Neural cell (in vitro differentiated cells): ENCODE data around the gene PARG. TPM values are rescaled to one million over a fixed set of nuclear protein-coding genes. Genes with fewer than 3 reads are reported as not detected.

ENCODE experiments used
- H2AFZ ChIP-seq: fragments of 200-600, 300-800 bp; sonication (generic), shearing (Covaris generic); 2 replicates; pipeline ENCODE4 v1.6.0; 2014; ENCODE audit warnings: low read depth, mild to moderate bottlenecking, antibody characterized with exemption, low read length, moderate library complexity
- H3F3A ChIP-seq: fragments of 200-600 bp; shearing (Covaris generic); 2 replicates; pipeline ENCODE4 v1.6.1; 2016; ENCODE audit warnings: mild to moderate bottlenecking, moderate library complexity, mixed read lengths, antibody characterized with exemption, low read length; ENCODE audit not compliant: insufficient read depth, poor library complexity, severe bottlenecking
- H3K27ac ChIP-seq: fragments of 200-600, 300-800 bp; sonication (generic), shearing (Covaris generic); 2 replicates; pipeline ENCODE4 v1.5.1; 2014; ENCODE audit warnings: mild to moderate bottlenecking, low read length, moderate library complexity
- H3K27me3 ChIP-seq: fragments of 300-800, 200-600 bp; sonication (generic), shearing (Covaris generic); 2 replicates; pipeline ENCODE4 v1.6.0; 2014; ENCODE audit warnings: mild to moderate bottlenecking, low read depth, low read length, moderate library complexity; ENCODE audit not compliant: insufficient read depth
- H3K36me3 ChIP-seq: fragments of 300-800, 200-600 bp; sonication (generic), shearing (Covaris generic); 2 replicates; pipeline ENCODE4 v1.5.1; 2014; ENCODE audit warnings: mild to moderate bottlenecking, antibody characterized with exemption, low read length, moderate library complexity; ENCODE audit not compliant: insufficient read depth
- H3K4me2 ChIP-seq: fragments of 300-800, 200-600 bp; sonication (generic), shearing (Covaris generic); 2 replicates; pipeline ENCODE4 v1.6.0; 2014; ENCODE audit warnings: mild to moderate bottlenecking, low read length
- H3K4me3 ChIP-seq: fragments of 300-800, 200-600 bp; sonication (generic), shearing (Covaris generic); 2 replicates; pipeline ENCODE4 v1.5.1; 2014; ENCODE audit warnings: mild to moderate bottlenecking, low read length, moderate library complexity
- H3K79me2 ChIP-seq: fragments of 200-600 bp; shearing (Covaris generic); replicated peaks from 2 replicates; pipeline ENCODE4 v1.6.0; 2014; ENCODE audit warnings: mild to moderate bottlenecking, low read length, moderate library complexity; ENCODE audit not compliant: insufficient read depth
- H3K9ac ChIP-seq: fragments of 300-800, 200-600 bp; sonication (generic), shearing (Covaris generic); 2 replicates; pipeline ENCODE4 v1.6.1; 2016; ENCODE audit warnings: mild to moderate bottlenecking, low read length, mixed read lengths
- H3K9me2 ChIP-seq: fragments of 200-600 bp; shearing (Covaris generic); 2 replicates; pipeline ENCODE4 v1.6.1; 2016; ENCODE audit warnings: mild to moderate bottlenecking, low read length, mixed read lengths; ENCODE audit not compliant: insufficient read depth
- H3K9me3 ChIP-seq: fragments of 200-600, 300-800 bp; sonication (generic), shearing (Covaris generic); 2 replicates; pipeline ENCODE4 v1.6.1; 2016; ENCODE audit warnings: mild to moderate bottlenecking, mixed run types, low read length, moderate library complexity, mixed read lengths
- H4K20me1 ChIP-seq: fragments of 200-600 bp; shearing (Covaris generic); 2 replicates; pipeline ENCODE4 v1.6.1; 2016; ENCODE audit warnings: mild to moderate bottlenecking, mixed run types; ENCODE audit not compliant: insufficient read depth
- CTCF ChIP-seq: fragments of 450-650 bp; IDR thresholded peaks from 2 replicates; pipeline ENCODE4 v1.5.1; 2014; ENCODE audit warnings: antibody characterized with exemption, mild to moderate bottlenecking, moderate library complexity; ENCODE audit not compliant: poor library complexity, severe bottlenecking
- EP300 ChIP-seq: fragments of 450-650 bp; conservative IDR thresholded peaks from 2 replicates; pipeline ENCODE4 v1.6.1; 2014; ENCODE audit warnings: antibody characterized with exemption, mild to moderate bottlenecking, moderate library complexity; ENCODE audit not compliant: poor library complexity, severe bottlenecking
- EZH2 ChIP-seq: fragments of 200-600, 300-800 bp; shearing (Covaris generic), sonication (generic); IDR thresholded peaks from 2 replicates; pipeline ENCODE4 v1.6.1; 2014; ENCODE audit warnings: antibody characterized with exemption, low read length, borderline replicate concordance, mild to moderate bottlenecking; ENCODE audit not compliant: insufficient read depth, poor library complexity, severe bottlenecking
- MXI1 ChIP-seq: fragments of 450-650 bp; conservative IDR thresholded peaks from 2 replicates; pipeline ENCODE4 v1.6.1; 2014; ENCODE audit warnings: antibody characterized with exemption, mild to moderate bottlenecking; ENCODE audit not compliant: poor library complexity, severe bottlenecking
- POLR2AphosphoS5 ChIP-seq: IDR thresholded peaks from 2 replicates; pipeline ENCODE4 v1.6.1; 2012
- RAD21 ChIP-seq: fragments of 450-650 bp; conservative IDR thresholded peaks from 2 replicates; pipeline ENCODE4 v1.6.1; 2014; ENCODE audit warnings: antibody characterized with exemption, mild to moderate bottlenecking, moderate library complexity
- SMC3 ChIP-seq: fragments of 450-650 bp; conservative IDR thresholded peaks from 2 replicates; pipeline ENCODE4 v1.6.1; 2014; ENCODE audit warnings: antibody characterized with exemption, mild to moderate bottlenecking, moderate library complexity; ENCODE audit not compliant: poor library complexity
- TAF1 ChIP-seq: IDR thresholded peaks from 2 replicates; pipeline ENCODE4 v1.6.1; 2012; ENCODE audit warnings: low read depth
- polyA plus RNA-seq: library from polyadenylated mRNA; depleted of rRNA; stranded (reverse); fragments of >200 nt; gene quantifications from 2 replicates; pipeline ENCODE4 v1.2.3, GENCODE V29; 2014
- TF ChIP-seq, protein P1 (sequence below): IDR thresholded peaks from 2 replicates; pipeline ENCODE4 v1.6.1; 2012; ENCODE audit warnings: borderline replicate concordance

PARG gene
- polyA plus RNA-seq, 1 donor from 2014 or later = 36.0 TPM

GRCh38 chr10:49776851-49777250 lies 165.0 kb downstream of the PARG start:
- no peaks in the 10 kb centered on the region for H4K20me1 ChIP-seq
- H3K27me3 ChIP-seq = no peaks in the 10 kb centered on the region
- H3F3A ChIP-seq = no peaks in the 10 kb centered on the region
- no peak overlapping the region for H3K4me2 ChIP-seq
- TF ChIP-seq RAD21 = no peak
- no peak for TF ChIP-seq POLR2AphosphoS5
- no peak for TF ChIP-seq EP300
- TF ChIP-seq CTCF = no peak
- no peak for TF ChIP-seq MXI1
- no peak for TF ChIP-seq TAF1
- TF ChIP-seq, protein P1, sequence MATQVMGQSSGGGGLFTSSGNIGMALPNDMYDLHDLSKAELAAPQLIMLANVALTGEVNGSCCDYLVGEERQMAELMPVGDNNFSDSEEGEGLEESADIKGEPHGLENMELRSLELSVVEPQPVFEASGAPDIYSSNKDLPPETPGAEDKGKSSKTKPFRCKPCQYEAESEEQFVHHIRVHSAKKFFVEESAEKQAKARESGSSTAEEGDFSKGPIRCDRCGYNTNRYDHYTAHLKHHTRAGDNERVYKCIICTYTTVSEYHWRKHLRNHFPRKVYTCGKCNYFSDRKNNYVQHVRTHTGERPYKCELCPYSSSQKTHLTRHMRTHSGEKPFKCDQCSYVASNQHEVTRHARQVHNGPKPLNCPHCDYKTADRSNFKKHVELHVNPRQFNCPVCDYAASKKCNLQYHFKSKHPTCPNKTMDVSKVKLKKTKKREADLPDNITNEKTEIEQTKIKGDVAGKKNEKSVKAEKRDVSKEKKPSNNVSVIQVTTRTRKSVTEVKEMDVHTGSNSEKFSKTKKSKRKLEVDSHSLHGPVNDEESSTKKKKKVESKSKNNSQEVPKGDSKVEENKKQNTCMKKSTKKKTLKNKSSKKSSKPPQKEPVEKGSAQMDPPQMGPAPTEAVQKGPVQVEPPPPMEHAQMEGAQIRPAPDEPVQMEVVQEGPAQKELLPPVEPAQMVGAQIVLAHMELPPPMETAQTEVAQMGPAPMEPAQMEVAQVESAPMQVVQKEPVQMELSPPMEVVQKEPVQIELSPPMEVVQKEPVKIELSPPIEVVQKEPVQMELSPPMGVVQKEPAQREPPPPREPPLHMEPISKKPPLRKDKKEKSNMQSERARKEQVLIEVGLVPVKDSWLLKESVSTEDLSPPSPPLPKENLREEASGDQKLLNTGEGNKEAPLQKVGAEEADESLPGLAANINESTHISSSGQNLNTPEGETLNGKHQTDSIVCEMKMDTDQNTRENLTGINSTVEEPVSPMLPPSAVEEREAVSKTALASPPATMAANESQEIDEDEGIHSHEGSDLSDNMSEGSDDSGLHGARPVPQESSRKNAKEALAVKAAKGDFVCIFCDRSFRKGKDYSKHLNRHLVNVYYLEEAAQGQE = no peak
- TF ChIP-seq SMC3 = no peak
- TF ChIP-seq EZH2 = no peak
- no peaks in the 10 kb centered on the region for H3K36me3 ChIP-seq
- H3K9ac ChIP-seq = no peak overlapping the region
- H3K79me2 ChIP-seq = no peaks in the 10 kb centered on the region
- H2AFZ ChIP-seq = no peak overlapping the region
- no peak overlapping the region for H3K27ac ChIP-seq
- no peak overlapping the region for H3K4me3 ChIP-seq
- no peaks in the 10 kb centered on the region for H3K9me3 ChIP-seq
- no peaks in the 10 kb centered on the region for H3K9me2 ChIP-seq

- Histone ChIP-seq H3K27me3 (peaks cover under 1% of the 10 kb centered on the region), H3K4me3 (no peak overlapping the region), H2AFZ (no peak overlapping the region)
Measured at GRCh38 chr10:49775014-49775413, 166.8 kb downstream of the PARG start.

More at GRCh38 chr10:49775014-49775413, 166.8 kb downstream of the PARG start:
- H3F3A ChIP-seq = no peaks in the 10 kb centered on the region
- H3K9me3 ChIP-seq = no peaks in the 10 kb centered on the region
- TF ChIP-seq RAD21 (no peak), MXI1 (no peak), EP300 (no peak), SMC3 (no peak), EZH2 (no peak), TAF1 (no peak), POLR2AphosphoS5 (no peak), CTCF (no peak)
- TF ChIP-seq, protein P1 = no peak
- H3K36me3 ChIP-seq = no peaks in the 10 kb centered on the region
- H4K20me1 ChIP-seq = no peaks in the 10 kb centered on the region
- H3K9me2 ChIP-seq = no peaks in the 10 kb centered on the region
- no peak overlapping the region for H3K27ac ChIP-seq
- H3K4me2 ChIP-seq = no peak overlapping the region
- H3K9ac ChIP-seq = no peak overlapping the region
- H3K79me2 ChIP-seq = no peaks in the 10 kb centered on the region
